HepG2 (cell line): ENCODE data around the gene CLIC3. TPM values are rescaled to one million over a fixed set of nuclear protein-coding genes. Genes with fewer than 3 reads are reported as not detected.
A peak's percentile ranks its signal among the peaks of the same experiment; 100 is the strongest.

Source experiments
- ATAC-seq: fragments of 200-7000 bp; cut with Tn5 transposase; 3 replicates; pipeline ENCODE4 v1.9.1; 2020; ENCODE audit warnings: mild to moderate bottlenecking, moderate library complexity
- BruUV-seq: library from RNA; stranded (reverse); fragments of 400-500 nt; replicated peaks from 2 replicates; lab custom pipeline; 2021; lab: Mats Ljungman, UMichigan
- CTCF ChIA-PET: fragments of 300-600 bp; formaldehyde crosslinking; extraction: SDS; loops from one replicate; lab custom pipeline; 2021; ENCODE audit warnings: low total read pairs, inconsistent platforms, low intra/inter-chr PET ratio; lab: Yijun Ruan, JAX
- POLR2A ChIA-PET: fragments of 350-600 bp; sonication (Branson Sonifier 250); formaldehyde crosslinking; loops from one replicate; lab custom pipeline; 2020; ENCODE audit warnings: antibody characterized with exemption, inconsistent platforms; lab: Yijun Ruan, JAX
- DNase-seq: peaks from one replicate; pipeline ENCODE4 v3.0.0-alpha.2; 2015; ENCODE audit warnings: low spot score
- FAIRE-seq: peaks from 3 replicates; lab custom pipeline; 2011; peaks lifted over from hg19 to GRCh38; lab: Jason Lieb, UNC
- H2AFZ ChIP-seq: one replicate; pipeline ENCODE4 v1.6.1; 2011; ENCODE audit warnings: low read length, inconsistent platforms
- H3K27ac ChIP-seq: fragments of 300-600 bp; 3 replicates; pipeline ENCODE4 v1.8.0; 2011; ENCODE audit warnings: mixed run types, mild to moderate bottlenecking, mixed read lengths, low read length, inconsistent platforms; ENCODE audit not compliant: insufficient read depth; ENCODE audit errors: extremely low read length
- H3K27me3 ChIP-seq, 2 experiments: fragments of 200-600 bp in 1 of 2; 2 replicates in 1 of 2; 3 replicates in 1 of 2; pipeline versions ENCODE4 v1.6.0 to v1.8.0; 2011; ENCODE audit warnings: low read length in 2 of 2, mild to moderate bottlenecking in 2 of 2, moderate library complexity in 2 of 2, inconsistent platforms in 1 of 2; ENCODE audit not compliant: insufficient read depth in 2 of 2, control insufficient read depth in 1 of 2
- H3K36me3 ChIP-seq, 2 experiments: fragments of 200-600 bp in 1 of 2; replicated peaks in 1 of 2; 2 replicates in 1 of 2; 3 replicates in 1 of 2; pipeline versions ENCODE4 v1.5.1 to v1.8.0; 2011; ENCODE audit warnings: low read length in 2 of 2, inconsistent platforms in 1 of 2; ENCODE audit not compliant: insufficient read depth in 2 of 2, control insufficient read depth in 1 of 2
- H3K4me1 ChIP-seq: 2 replicates; pipeline ENCODE4 v1.5.1; 2012; ENCODE audit warnings: low read length, inconsistent platforms; ENCODE audit not compliant: insufficient read depth
- H3K4me2 ChIP-seq: 2 replicates; pipeline ENCODE4 v1.6.0; 2011; ENCODE audit warnings: low read depth, low read length, inconsistent platforms
- H3K4me3 ChIP-seq, 3 experiments: fragments of 200-600 bp in 1 of 3; sonication (generic), shearing (Covaris generic) in 1 of 3; replicated peaks in 1 of 3; 2 replicates each; pipeline ENCODE4 v1.5.1; 2011 to 2016; ENCODE audit warnings: low read length in 3 of 3, inconsistent platforms in 2 of 3, low read depth in 2 of 3, mild to moderate bottlenecking in 2 of 3, control low read depth in 1 of 3, mixed read lengths in 1 of 3; ENCODE audit not compliant: insufficient read depth in 1 of 3
- H3K79me2 ChIP-seq: one replicate; pipeline ENCODE4 v1.6.1; 2011; ENCODE audit warnings: low read length, inconsistent platforms; ENCODE audit not compliant: insufficient read depth
- H3K9ac ChIP-seq: 2 replicates; pipeline ENCODE4 v1.6.0; 2011; ENCODE audit warnings: mild to moderate bottlenecking, low read depth, low read length, inconsistent platforms; ENCODE audit not compliant: insufficient read depth
- H3K9me3 ChIP-seq: 2 replicates; pipeline ENCODE4 v1.5.1; 2012; ENCODE audit warnings: mild to moderate bottlenecking, low read length
- H4K20me1 ChIP-seq: 2 replicates; pipeline ENCODE4 v1.6.0; 2011; ENCODE audit warnings: inconsistent platforms, mild to moderate bottlenecking, low read length, moderate library complexity; ENCODE audit not compliant: insufficient read depth
- DNMT1 ChIP-seq: sonication (generic); formaldehyde crosslinking; IDR thresholded peaks from 2 replicates; pipeline ENCODE4 v1.5.1; 2020; ENCODE audit warnings: mild to moderate bottlenecking, missing genetic modification reagents
- DZIP1 ChIP-seq: sonication (generic); formaldehyde crosslinking; IDR thresholded peaks from 2 replicates; pipeline ENCODE4 v1.5.0; 2020; ENCODE audit warnings: mild to moderate bottlenecking, missing genetic modification reagents
- HNRNPK ChIP-seq: fragments of 200-400 bp; formaldehyde crosslinking; IDR thresholded peaks from 2 replicates; pipeline ENCODE4 v1.6.1; 2018; ENCODE audit warnings: low read length, low read depth, moderate library complexity, mild to moderate bottlenecking; ENCODE audit not compliant: poor library complexity, severe bottlenecking
- MTERF4 ChIP-seq: sonication (generic); formaldehyde crosslinking; IDR thresholded peaks from 2 replicates; pipeline ENCODE4 v1.8.0; 2023; ENCODE audit warnings: mild to moderate bottlenecking, missing genetic modification reagents
- ZBTB39 ChIP-seq: sonication (generic); formaldehyde crosslinking; IDR thresholded peaks from 2 replicates; pipeline ENCODE4 v1.5.0; 2020; ENCODE audit warnings: missing genetic modification reagents
- ZFP91 ChIP-seq: sonication (generic); formaldehyde crosslinking; IDR thresholded peaks from 2 replicates; pipeline ENCODE4 v1.9.0; 2022; ENCODE audit warnings: missing genetic modification reagents, mild to moderate bottlenecking, borderline replicate concordance
- WGBS: methylation state at CpG from one replicate; pipeline ENCODE4 v1.1.6; 2017; ENCODE audit warnings: low lambda C conversion rate; 5-methylcytosine and 5-hydroxymethylcytosine counted together
- in situ Hi-C: cut with HindIII; loops from 2 replicates; pipeline ENCODE4 v1.10.0; 2017; ENCODE audit warnings: low pct_unique_long_range_greater_than_20kb; ENCODE audit not compliant: extremely low pct_ligation_motif_present
- intact Hi-C: fragments of 100-400 bp; cut with micrococcal nuclease; formaldehyde crosslinking; loops from one replicate; pipeline ENCODE4 v1.10.0; 2022; ENCODE audit not compliant: unreplicated experiment
- polyA plus RNA-seq, 8 experiments: library from polyadenylated mRNA; depleted of rRNA in 3 of 8; stranded (reverse) in 7 of 8; unstranded in 1 of 8; fragments of >200 nt; fragmentation: Illumina TruSeq in 4 of 8; extraction: Trizol in 4 of 8; gene quantifications; 2 replicates each; pipeline versions ENCODE4 v1.2.1 to v1.2.3, GENCODE V29; 2011 to 2016; ENCODE audit warnings: low read depth in 4 of 8, missing spikeins in 1 of 8, mixed read lengths in 1 of 8; ENCODE audit not compliant: insufficient read depth in 1 of 8
- total RNA-seq, 5 experiments: library from RNA; depleted of rRNA; stranded (reverse); fragments of >200 nt; fragmentation: Illumina TruSeq; extraction: Trizol; gene quantifications; 2 replicates each; pipeline ENCODE4 v1.2.3, GENCODE V29; 2016; ENCODE audit warnings: low read depth in 1 of 5

CLIC3 gene
- total and polyA plus RNA-seq, 2 of the 13 experiments (the other 11 are each of a cell fraction or from before 2014, with no cell fraction given), result 0.51 to 1.5 TPM

- H3K79me2 ChIP-seq, result no peaks in the 10 kb centered on the region
- DNase-seq (no peak), ATAC-seq (peak; percentile 3; the same call in 2 of the 3 replicates), FAIRE-seq (no peak)
- H3K27ac ChIP-seq, result peak overlapping the region; percentile 36
- in situ Hi-C loops (no loop called here), intact Hi-C loops (no loop called here)
- H3K4me3 ChIP-seq, result no peak overlapping the region; a peak in 1 of 6 replicates
- no peaks in the 10 kb centered on the region for H4K20me1 ChIP-seq
- H3K4me2 ChIP-seq, result peak overlapping the region; percentile 45; the same call in 1 of the 2 replicates
- peaks cover 0 to 5% of the 10 kb centered on the region in 2 experiments; a peak in 1 of 5 replicates for H3K27me3 ChIP-seq
- BruUV-seq, result no TSS peak
- WGBS, result 81% methylated on average over 22 of the region's 23 CpGs
- peak overlapping the region; percentile 11; the same call in 1 of the 2 replicates for H3K9ac ChIP-seq
- ChIA-PET POLR2A (interaction anchor here (0.7 to 1.7 kb wide), 8 partner anchors 9 to 223 kb away, joined by 3 to 6 read pairs (median 4); partner anchors contain the start of genes CLIC3, FUT7 and PAXX), CTCF (no interaction called here)
- no peak overlapping the region for H2AFZ ChIP-seq
- no peaks in the 10 kb centered on the region for H3K36me3 ChIP-seq
- no peaks in the 10 kb centered on the region for H3K9me3 ChIP-seq
- peaks cover 61% of the 10 kb centered on the region for H3K4me1 ChIP-seq
- no peak for TF ChIP-seq HNRNPK
- 0 out of 2 replicates have a peak, but pooled peaks have one; percentile 13 for TF ChIP-seq DNMT1 (CRISPR knock-in tag)
- TF ChIP-seq MTERF4 (CRISPR knock-in tag), result no peak
- TF ChIP-seq DZIP1 (CRISPR knock-in tag), result 0 out of 2 replicates have a peak, but pooled peaks have one; percentile 11
- 0 out of 2 replicates have a peak, but pooled peaks have one; percentile 10 for TF ChIP-seq ZFP91
- TF ChIP-seq ZBTB39 (CRISPR knock-in tag), result 0 out of 2 replicates have a peak, but pooled peaks have one; percentile 30
Observed at GRCh38 chr9:137022662-137023008, 26.3 kb upstream of the CLIC3 start.
